ENCODE results near the gene TMEM234. TPM values are rescaled to one million over a fixed set of nuclear protein-coding genes. Genes with fewer than 3 reads are reported as not detected.

The TMEM234 gene
- total RNA-seq, 6 donors from 2014 or later: 14.9 to 62.9 (median 21.1) TPM

DNA sequence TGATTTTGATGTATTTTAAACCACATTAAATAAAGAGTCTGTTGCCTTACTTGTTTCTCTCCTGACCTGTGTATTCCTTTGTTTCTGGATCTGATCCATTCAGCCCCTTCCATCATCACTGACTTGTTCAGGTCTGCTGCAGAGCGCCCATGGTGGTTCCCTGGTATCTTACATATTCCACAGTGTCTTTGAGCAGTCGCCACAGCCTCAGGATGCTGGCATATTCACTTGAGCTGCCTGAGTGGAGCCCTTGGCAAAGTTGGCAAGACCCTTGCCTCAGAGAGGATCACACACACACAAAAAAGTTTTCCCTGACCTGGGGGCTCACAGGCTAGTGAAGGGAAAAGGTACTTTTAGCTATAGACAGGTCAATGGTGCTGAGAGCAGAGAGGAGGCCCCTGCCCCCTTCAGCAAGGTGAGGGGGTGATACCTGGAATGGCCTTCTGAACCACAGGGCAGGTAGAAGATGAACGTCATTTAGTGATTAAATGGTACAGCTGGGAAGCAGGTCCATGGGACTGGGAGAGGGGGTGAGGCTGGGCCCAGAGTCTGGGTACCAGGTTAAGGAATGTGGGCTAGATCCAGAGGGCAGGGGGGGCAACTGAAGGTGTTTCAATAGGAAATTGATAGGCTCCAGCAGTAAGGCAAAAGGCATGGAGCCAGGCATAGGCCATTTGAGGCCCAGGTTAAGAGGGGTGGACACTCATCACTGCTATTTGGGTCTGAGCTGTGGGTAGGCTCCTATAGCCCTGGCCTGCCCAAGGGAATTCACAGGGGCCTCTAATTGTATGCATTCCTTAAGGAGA lies 23.7 kb downstream of the TMEM234 start:
- H3K36me3 ChIP-seq: peaks cover 21 to 45% (median 36%) of the 10 kb centered on the region in 4 donors
- WGBS, 2 donors: 81 to 84% methylated on average over 3 of the region's 3 CpGs
- H3K9me3 ChIP-seq: no peaks in the 10 kb centered on the region
- peaks cover 15 to 31% (median 25%) of the 10 kb centered on the region in 4 donors for H3K4me1 ChIP-seq
- H3K4me3 ChIP-seq: no peak overlapping the region
- no peak for ATAC-seq (ENCODE audit: low FRiP score in 2 of 2)
- TF ChIP-seq EP300 (IDR thresholded peaks at IDR 0.05) (no peak), POLR2AphosphoS5 (IDR thresholded peaks at IDR 0.05) (no peak), POLR2A (IDR thresholded peaks at IDR 0.05) (no peak)
- TF ChIP-seq, protein P1, sequence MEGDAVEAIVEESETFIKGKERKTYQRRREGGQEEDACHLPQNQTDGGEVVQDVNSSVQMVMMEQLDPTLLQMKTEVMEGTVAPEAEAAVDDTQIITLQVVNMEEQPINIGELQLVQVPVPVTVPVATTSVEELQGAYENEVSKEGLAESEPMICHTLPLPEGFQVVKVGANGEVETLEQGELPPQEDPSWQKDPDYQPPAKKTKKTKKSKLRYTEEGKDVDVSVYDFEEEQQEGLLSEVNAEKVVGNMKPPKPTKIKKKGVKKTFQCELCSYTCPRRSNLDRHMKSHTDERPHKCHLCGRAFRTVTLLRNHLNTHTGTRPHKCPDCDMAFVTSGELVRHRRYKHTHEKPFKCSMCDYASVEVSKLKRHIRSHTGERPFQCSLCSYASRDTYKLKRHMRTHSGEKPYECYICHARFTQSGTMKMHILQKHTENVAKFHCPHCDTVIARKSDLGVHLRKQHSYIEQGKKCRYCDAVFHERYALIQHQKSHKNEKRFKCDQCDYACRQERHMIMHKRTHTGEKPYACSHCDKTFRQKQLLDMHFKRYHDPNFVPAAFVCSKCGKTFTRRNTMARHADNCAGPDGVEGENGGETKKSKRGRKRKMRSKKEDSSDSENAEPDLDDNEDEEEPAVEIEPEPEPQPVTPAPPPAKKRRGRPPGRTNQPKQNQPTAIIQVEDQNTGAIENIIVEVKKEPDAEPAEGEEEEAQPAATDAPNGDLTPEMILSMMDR (IDR thresholded peaks at IDR 0.05): no peak
- no peaks in the 10 kb centered on the region for H3K27me3 ChIP-seq
- H3K27ac ChIP-seq: peak overlapping the region in 3 of 4 donors; percentile 4 to 27 (median 20)
- DNase-seq: no peak

DNA sequence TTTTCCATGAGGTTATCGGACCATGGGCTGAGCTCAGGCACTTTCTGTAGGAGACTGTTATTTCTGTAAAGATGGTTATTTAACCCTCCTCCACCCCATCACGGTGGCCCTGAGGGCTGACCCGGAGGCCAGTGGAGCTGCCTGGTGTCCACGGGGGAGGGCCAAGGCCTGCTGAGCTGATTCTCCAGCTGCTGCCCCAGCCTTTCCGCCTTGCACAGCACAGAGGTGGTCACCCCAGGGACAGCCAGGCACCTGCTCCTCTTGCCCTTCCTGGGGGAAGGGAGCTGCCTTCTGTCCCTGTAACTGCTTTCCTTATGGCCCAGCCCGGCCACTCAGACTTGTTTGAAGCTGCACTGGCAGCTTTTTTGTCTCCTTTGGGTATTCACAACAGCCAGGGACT lies 24.3 kb downstream of the TMEM234 start:
- TF ChIP-seq POLR2AphosphoS5 (IDR thresholded peaks at IDR 0.05): no peak
- TF ChIP-seq EP300 (IDR thresholded peaks at IDR 0.05): no peak
- DNase-seq (no peak), ATAC-seq (ENCODE audit: low FRiP score in 2 of 2) (no peak)
- Histone ChIP-seq H3K4me1 (peaks cover 15 to 31% (median 25%) of the 10 kb centered on the region in 4 donors), H3K4me3 (no peak overlapping the region), H3K27ac (peak overlapping the region in 3 of 4 donors; percentile 4 to 20 (median 11)), H3K27me3 (no peaks in the 10 kb centered on the region), H3K36me3 (peaks cover 26 to 51% (median 42%) of the 10 kb centered on the region in 4 donors), H3K9me3 (no peaks in the 10 kb centered on the region)
- 79 to 80% methylated on average over 6 of the region's 6 CpGs for WGBS, 2 donors

DNA sequence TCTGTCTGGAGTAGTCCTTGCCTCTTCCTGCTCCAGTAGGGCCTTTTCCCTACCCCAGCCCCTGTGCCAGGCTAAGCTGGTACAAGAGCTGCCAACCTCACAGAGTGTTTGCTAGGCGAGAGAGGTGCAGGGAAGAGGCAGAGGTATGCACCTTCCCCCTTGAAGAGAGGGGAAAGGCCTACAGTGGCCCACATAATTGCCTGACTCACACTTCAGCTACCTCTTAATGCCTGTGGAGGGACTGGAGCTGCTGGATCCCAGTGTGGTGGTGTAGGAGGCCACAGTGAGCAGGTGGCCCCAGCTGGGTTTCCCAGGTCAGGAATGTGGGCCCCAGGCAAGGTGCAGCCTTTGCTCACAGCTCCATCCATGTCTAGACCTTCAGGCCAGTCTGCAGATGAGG lies 25.1 kb downstream of the TMEM234 start:
- DNase-seq (peak in 1 of 2 donors; percentile 37), ATAC-seq (ENCODE audit: low FRiP score in 2 of 2) (peak in 1 of 2 donors; percentile 73)
- Histone ChIP-seq H3K27me3 (no peaks in the 10 kb centered on the region), H3K4me1 (peaks cover 14 to 31% (median 23%) of the 10 kb centered on the region in 4 donors), H3K36me3 (peaks cover 31 to 58% (median 50%) of the 10 kb centered on the region in 4 donors), H3K9me3 (no peaks in the 10 kb centered on the region), H3K27ac (peak overlapping the region in 1 of 4 donors; percentile 25), H3K4me3 (no peak overlapping the region)
- TF ChIP-seq POLR2A (IDR thresholded peaks at IDR 0.05) (peak in 1 of 4 donors; percentile 9), EP300 (IDR thresholded peaks at IDR 0.05) (no peak), POLR2AphosphoS5 (IDR thresholded peaks at IDR 0.05) (no peak)
- TF ChIP-seq, protein P1 (IDR thresholded peaks at IDR 0.05): no peak
- 71 to 83% methylated on average over 1 of the region's 1 CpG for WGBS, 2 donors

DNA sequence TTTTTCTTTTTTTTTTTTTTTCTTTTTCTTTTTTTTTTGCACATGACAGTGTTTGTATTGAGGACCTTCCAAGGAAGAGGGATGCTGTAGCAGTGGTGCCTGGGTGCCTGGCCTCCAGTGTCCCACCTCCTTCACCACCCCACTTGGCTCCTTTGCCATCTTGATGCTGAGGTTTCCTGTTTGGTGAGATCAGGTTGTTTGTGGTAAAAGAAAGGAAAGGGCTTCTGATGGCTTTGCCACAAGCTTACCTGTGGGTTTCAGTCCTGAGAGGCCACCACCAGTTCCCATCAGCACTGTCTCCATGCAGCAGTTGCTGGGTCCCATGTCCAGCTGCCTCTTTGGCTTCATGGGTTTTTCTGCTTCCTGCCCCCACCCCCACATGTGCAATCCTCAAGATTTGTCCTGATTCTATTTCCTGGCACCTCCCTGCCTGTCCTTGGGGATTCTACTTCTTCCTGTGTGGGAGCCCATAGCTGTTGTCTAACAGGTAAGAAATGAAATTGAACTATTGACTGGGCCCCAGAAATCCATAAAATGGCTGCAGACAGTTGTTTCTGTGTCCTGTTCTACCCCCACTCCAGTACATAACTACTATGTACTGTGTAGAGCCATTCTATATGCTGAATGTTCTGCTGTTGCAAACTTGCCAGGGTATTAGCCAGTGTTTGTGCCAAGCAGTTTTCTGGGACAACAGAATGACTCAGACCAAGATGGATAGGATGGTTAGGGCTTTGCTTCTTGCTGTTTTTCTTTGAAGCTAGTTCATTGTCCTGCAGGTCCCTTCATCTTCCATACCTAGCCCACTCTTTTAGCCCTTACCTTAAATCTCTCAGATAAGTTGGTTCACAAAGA lies 26.0 kb downstream of the TMEM234 start:
- ATAC-seq (ENCODE audit: low FRiP score in 2 of 2) (no peak), DNase-seq (no peak)
- no peaks in the 10 kb centered on the region for H3K9me3 ChIP-seq
- H3K36me3 ChIP-seq: peaks cover 40 to 67% (median 58%) of the 10 kb centered on the region in 4 donors
- H3K27ac ChIP-seq: peak overlapping the region in 2 of 4 donors; percentile 5 to 25
- peaks cover 5 to 23% (median 14%) of the 10 kb centered on the region in 4 donors for H3K4me1 ChIP-seq
- H3K27me3 ChIP-seq: no peaks in the 10 kb centered on the region
- H3K4me3 ChIP-seq: no peak overlapping the region
- TF ChIP-seq POLR2AphosphoS5 (IDR thresholded peaks at IDR 0.05): no peak
- no peak for TF ChIP-seq EP300 (IDR thresholded peaks at IDR 0.05)
- TF ChIP-seq POLR2A (IDR thresholded peaks at IDR 0.05): no peak
- TF ChIP-seq, protein P1 (IDR thresholded peaks at IDR 0.05): no peak

DNA sequence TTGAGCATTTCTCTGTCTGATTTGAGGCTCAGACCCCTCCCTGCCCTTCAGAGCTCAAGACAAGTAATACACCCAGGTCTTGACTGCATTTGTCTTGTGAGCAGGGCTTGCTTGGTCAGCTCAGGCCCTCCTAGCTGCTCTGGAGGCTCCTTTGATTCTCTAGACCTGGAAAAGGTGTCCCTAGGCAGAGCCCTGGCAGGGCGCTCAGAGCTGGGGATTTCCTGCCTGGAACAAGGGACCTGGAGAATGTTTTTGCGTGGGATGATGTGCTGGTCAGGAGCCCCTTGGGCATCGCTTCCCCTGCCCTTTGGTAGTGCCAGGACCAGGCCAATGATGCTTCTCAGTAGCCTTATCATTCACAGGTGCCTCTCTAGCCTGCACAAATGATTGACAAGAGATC lies 26.6 kb downstream of the TMEM234 start:
- 93 to 100% methylated on average over 3 of the region's 3 CpGs for WGBS, 2 donors
- no peak for ATAC-seq (ENCODE audit: low FRiP score in 2 of 2)
- H3K36me3 ChIP-seq: peaks cover 47 to 74% (median 65%) of the 10 kb centered on the region in 4 donors

More for the DNA sequence above, 26.6 kb downstream of the TMEM234 start:
- no peak overlapping the region for H3K27ac ChIP-seq
- TF ChIP-seq, protein P1 (IDR thresholded peaks at IDR 0.05): no peak
- TF ChIP-seq POLR2AphosphoS5 (IDR thresholded peaks at IDR 0.05) (no peak), EP300 (IDR thresholded peaks at IDR 0.05) (no peak)
- peaks cover 0 to 18% (median 8%) of the 10 kb centered on the region in 4 donors for H3K4me1 ChIP-seq
- H3K27me3 ChIP-seq: no peaks in the 10 kb centered on the region
- DNase-seq: no peak
- H3K9me3 ChIP-seq: no peaks in the 10 kb centered on the region
- H3K4me3 ChIP-seq: no peak overlapping the region

Measured in upper lobe of left lung (tissue), 6 donors.